ENCODE measurements around the gene RHOD.

RHOD gene

GRCh38 chr11:67031791-67032561, 24.7 kb upstream of the RHOD start:
- no peak for DNase-seq

GRCh38 chr11:67032830-67033551, 23.7 kb upstream of the RHOD start:
- DNase-seq, result no peak

GRCh38 chr11:67033661-67034166, 22.9 kb upstream of the RHOD start:
- no peak for DNase-seq

- no peak for DNase-seq
Measured at GRCh38 chr11:67034350-67034749, 22.3 kb upstream of the RHOD start.

GRCh38 chr11:67040147-67040546, 16.5 kb upstream of the RHOD start:
- DNase-seq, result no peak

GRCh38 chr11:67041602-67042001, 15.0 kb upstream of the RHOD start:
- no peak for DNase-seq

- DNase-seq, result no peak
Measured at GRCh38 chr11:67043572-67044349, 12.9 kb upstream of the RHOD start.

GRCh38 chr11:67044496-67044895, 12.2 kb upstream of the RHOD start:
- DNase-seq, result no peak

GRCh38 chr11:67045314-67045713, 11.3 kb upstream of the RHOD start:
- DNase-seq, result no peak

- DNase-seq, result no peak
Measured at GRCh38 chr11:67048515-67049130, 8.0 kb upstream of the RHOD start.

GRCh38 chr11:67050139-67050538, 6.5 kb upstream of the RHOD start:
- no peak for DNase-seq

- no peak for DNase-seq
Measured at GRCh38 chr11:67051180-67051893, 5.3 kb upstream of the RHOD start.

GRCh38 chr11:67051945-67052488, 4.6 kb upstream of the RHOD start:
- no peak for DNase-seq

- no peak for DNase-seq
Measured at GRCh38 chr11:67052891-67053290, 3.8 kb upstream of the RHOD start.

- DNase-seq, result no peak
Measured at GRCh38 chr11:67053896-67054329, 2.7 kb upstream of the RHOD start.

- DNase-seq, result no peak
Measured at GRCh38 chr11:67054346-67054835, 2.3 kb upstream of the RHOD start.

- no peak for DNase-seq
Measured at GRCh38 chr11:67054836-67055523, 1.7 kb upstream of the RHOD start.

- DNase-seq, result peak; percentile 65
Measured at GRCh38 chr11:67055812-67056211, 835 bp upstream of the RHOD start.

GRCh38 chr11:67057205-67057672, 592 bp downstream of the RHOD start:
- DNase-seq, result no peak

GRCh38 chr11:67058506-67058905, 1.9 kb downstream of the RHOD start:
- no peak for DNase-seq

Measured in right kidney (tissue), 1 donor.